CD4-positive, alpha-beta memory T cell (primary cell): ENCODE data around the gene SPSB1. TPM values are rescaled to one million over a fixed set of nuclear protein-coding genes. Genes with fewer than 3 reads are reported as not detected.
A peak's percentile ranks its signal among the peaks of the same experiment; 100 is the strongest.

Experiments used
- CTCF ChIA-PET: fragments of 350-600 bp; sonication (Branson Sonifier 250); formaldehyde crosslinking; loops from one replicate; lab custom pipeline; 2021; ENCODE audit warnings: inconsistent platforms; ENCODE audit not compliant: partially characterized antibody; lab: Charles Lee
- POLR2A ChIA-PET: fragments of 350-600 bp; sonication (Branson Sonifier 250); formaldehyde crosslinking; loops from one replicate; lab custom pipeline; 2021; ENCODE audit not compliant: partially characterized antibody; lab: Charles Lee
- DNase-seq, 5 donors: peaks; one replicate each; pipeline versions ENCODE4 v3.0.0 to v3.0.0-alpha.2; 2020 to 2022; ENCODE audit warnings: mixed read lengths in 1 of 5
- H3K27ac ChIP-seq: one replicate; pipeline ENCODE4 v1.7.0; 2013; ENCODE audit warnings: low read depth, low read length
- H3K27me3 ChIP-seq: 2 replicates; pipeline ENCODE4 v1.7.0; 2013; ENCODE audit warnings: mild to moderate bottlenecking, low read length, moderate library complexity; ENCODE audit not compliant: insufficient read depth
- H3K36me3 ChIP-seq: 2 replicates; pipeline ENCODE4 v1.7.0; 2013; ENCODE audit warnings: mild to moderate bottlenecking, low read length, moderate library complexity; ENCODE audit not compliant: insufficient read depth
- H3K4me1 ChIP-seq: 2 replicates; pipeline ENCODE4 v1.7.0; 2013; ENCODE audit warnings: mild to moderate bottlenecking, low read length, moderate library complexity; ENCODE audit not compliant: insufficient read depth
- H3K4me3 ChIP-seq, 2 donors: one replicate each; pipeline ENCODE4 v1.7.0; 2013; ENCODE audit warnings: low read length in 2 of 2, mild to moderate bottlenecking in 1 of 2
- H3K9me3 ChIP-seq, 2 donors: one replicate each; pipeline ENCODE4 v1.7.0; 2013; ENCODE audit warnings: low read length in 2 of 2, control low read depth in 1 of 2; ENCODE audit not compliant: control insufficient read depth in 1 of 2
- H3K27ac Mint-ChIP-seq, 7 donors: one replicate each; pipeline ENCODE4 v1.8.0; 2020 to 2021; ENCODE audit warnings: mixed read lengths in 7 of 7, mild to moderate bottlenecking in 6 of 7, inconsistent platforms in 3 of 7, moderate library complexity in 3 of 7
- H3K27me3 Mint-ChIP-seq, 2 donors: one replicate each; pipeline ENCODE4 v1.8.0; 2020 to 2021; ENCODE audit warnings: mixed read lengths in 2 of 2
- H3K36me3 Mint-ChIP-seq, 2 donors: one replicate each; pipeline ENCODE4 v1.8.0; 2020 to 2021; ENCODE audit warnings: mixed read lengths in 2 of 2, inconsistent platforms in 1 of 2, mild to moderate bottlenecking in 1 of 2
- H3K4me1 Mint-ChIP-seq, 4 donors: one replicate each; pipeline ENCODE4 v1.8.0; 2020 to 2021; ENCODE audit warnings: mixed read lengths in 4 of 4, mild to moderate bottlenecking in 1 of 4
- H3K4me3 Mint-ChIP-seq, 8 donors: one replicate each; pipeline ENCODE4 v1.8.0; 2020 to 2021; ENCODE audit warnings: mixed read lengths in 8 of 8, mild to moderate bottlenecking in 7 of 8, moderate library complexity in 6 of 8, inconsistent platforms in 3 of 8
- H3K9me3 Mint-ChIP-seq, 8 donors: one replicate each; pipeline ENCODE4 v1.8.0; 2020 to 2021; ENCODE audit warnings: mixed read lengths in 8 of 8, mild to moderate bottlenecking in 5 of 8, inconsistent platforms in 3 of 8, moderate library complexity in 1 of 8
- intact Hi-C: fragments of 100-400 bp; cut with micrococcal nuclease; formaldehyde crosslinking; loops from one replicate; pipeline ENCODE4 v1.15.1; 2023
- polyA plus RNA-seq, 2 donors: library from polyadenylated mRNA; unstranded; fragments of 300-500 nt; fragmentation: Illumina TruSeq; gene quantifications; one replicate each; pipeline ENCODE4 v1.2.3, GENCODE V29; 2021
- total RNA-seq, 2 experiments: library from RNA; stranded (reverse); gene quantifications; one replicate each; pipeline ENCODE4 v1.2.3, GENCODE V29; 2021

Gene SPSB1
- total and polyA plus RNA-seq, 4 experiments from 2014 or later = 2.8 to 4.5 (median 3.7) TPM

GRCh38 chr1:9307303-9307702, 14.6 kb downstream of the SPSB1 start:
- peaks cover 0 to 1% (median 0%) of the 10 kb centered on the region in 8 donors for H3K9me3 Mint-ChIP-seq
- no peak for DNase-seq
- H3K36me3 ChIP-seq = no peaks in the 10 kb centered on the region
- CTCF ChIA-PET = interaction anchor here (1.3 kb wide), 1 partner anchor 17 kb away, joined by 3 read pairs; no protein-coding TSS in a partner anchor
- intact Hi-C loops = no loop called here
- H3K27me3 ChIP-seq = no peaks in the 10 kb centered on the region
- no peak overlapping the region for H3K27ac ChIP-seq
- H3K4me1 Mint-ChIP-seq = peaks cover 4 to 38% (median 17%) of the 10 kb centered on the region in 4 donors
- peaks cover 0 to 4% of the 10 kb centered on the region in 2 donors for H3K36me3 Mint-ChIP-seq
- no peak overlapping the region for H3K27ac Mint-ChIP-seq
- no peaks in the 10 kb centered on the region for H3K4me1 ChIP-seq
- H3K27me3 Mint-ChIP-seq = no peaks in the 10 kb centered on the region
- no peak overlapping the region for H3K4me3 Mint-ChIP-seq
- POLR2A ChIA-PET = no interaction called here
- no peak overlapping the region for H3K4me3 ChIP-seq
- H3K9me3 ChIP-seq = no peaks in the 10 kb centered on the region

GRCh38 chr1:9308236-9308785, 15.6 kb downstream of the SPSB1 start:
- no peaks in the 10 kb centered on the region for H3K36me3 ChIP-seq
- H3K27me3 Mint-ChIP-seq = no peaks in the 10 kb centered on the region
- H3K4me3 ChIP-seq = no peak overlapping the region
- ChIA-PET POLR2A (no interaction called here), CTCF (interaction anchor here (1.3 kb wide), 1 partner anchor 18 kb away, joined by 3 read pairs; no protein-coding TSS in a partner anchor)
- intact Hi-C loops = no loop called here
- peaks cover 0 to 31% (median 10%) of the 10 kb centered on the region in 4 donors for H3K4me1 Mint-ChIP-seq
- no peaks in the 10 kb centered on the region for H3K9me3 ChIP-seq
- DNase-seq = no peak
- H3K4me3 Mint-ChIP-seq = no peak overlapping the region
- H3K27ac Mint-ChIP-seq = peak overlapping the region in 1 of 7 donors; percentile 19
- no peaks in the 10 kb centered on the region for H3K27me3 ChIP-seq
- no peak overlapping the region for H3K27ac ChIP-seq
- peaks cover 0 to 1% (median 0%) of the 10 kb centered on the region in 8 donors for H3K9me3 Mint-ChIP-seq
- H3K4me1 ChIP-seq = no peaks in the 10 kb centered on the region
- H3K36me3 Mint-ChIP-seq = no peaks in the 10 kb centered on the region

- peaks cover 0 to 1% (median 0%) of the 10 kb centered on the region in 8 donors for H3K9me3 Mint-ChIP-seq
- peaks cover 0 to 31% (median 10%) of the 10 kb centered on the region in 4 donors for H3K4me1 Mint-ChIP-seq
- CTCF ChIA-PET = interaction anchor here (1.4 kb wide), 1 partner anchor 19 kb away, joined by 3 read pairs; no protein-coding TSS in a partner anchor
- Histone ChIP-seq H3K27me3 (no peaks in the 10 kb centered on the region), H3K36me3 (no peaks in the 10 kb centered on the region), H3K4me3 (no peak overlapping the region), H3K4me1 (no peaks in the 10 kb centered on the region), H3K27ac (no peak overlapping the region), H3K9me3 (no peaks in the 10 kb centered on the region)
- DNase-seq = no peak
- no peak overlapping the region for H3K4me3 Mint-ChIP-seq
- no peaks in the 10 kb centered on the region for H3K27me3 Mint-ChIP-seq
- intact Hi-C loops = no loop called here
- H3K27ac Mint-ChIP-seq = peak overlapping the region in 1 of 7 donors; percentile 69
- POLR2A ChIA-PET = no interaction called here
- H3K36me3 Mint-ChIP-seq = no peaks in the 10 kb centered on the region
These were observed 16.4 kb downstream of the SPSB1 start for GRCh38 chr1:9309080-9309479.

- no peaks in the 10 kb centered on the region for H3K27me3 ChIP-seq
- CTCF ChIA-PET = interaction anchor here (1.4 kb wide), 1 partner anchor 20 kb away, joined by 3 read pairs; no protein-coding TSS in a partner anchor
- H3K4me3 Mint-ChIP-seq = no peak overlapping the region
- no peaks in the 10 kb centered on the region for H3K27me3 Mint-ChIP-seq
- POLR2A ChIA-PET = no interaction called here
- peaks cover 1% of the 10 kb centered on the region for H3K4me1 ChIP-seq
- intact Hi-C loops = no loop called here
- no peak for DNase-seq
- H3K36me3 Mint-ChIP-seq = no peaks in the 10 kb centered on the region
- peak overlapping the region in 2 of 7 donors; percentile 52 to 74 for H3K27ac Mint-ChIP-seq
- H3K4me3 ChIP-seq = no peak overlapping the region
- H3K4me1 Mint-ChIP-seq = peaks cover 5 to 31% (median 15%) of the 10 kb centered on the region in 4 donors
- H3K36me3 ChIP-seq = no peaks in the 10 kb centered on the region
- H3K9me3 ChIP-seq = no peaks in the 10 kb centered on the region
- H3K9me3 Mint-ChIP-seq = peaks cover 0 to 1% (median 0%) of the 10 kb centered on the region in 8 donors
- H3K27ac ChIP-seq = no peak overlapping the region
These were observed 17.3 kb downstream of the SPSB1 start for GRCh38 chr1:9309991-9310390.

GRCh38 chr1:9311029-9311428, 18.3 kb downstream of the SPSB1 start:
- POLR2A ChIA-PET = no interaction called here
- CTCF ChIA-PET = interaction anchor here (0.6 to 0.7 kb wide), 2 partner anchors 14 to 523 kb away, joined by 3 to 4 read pairs; no protein-coding TSS in a partner anchor
- H3K36me3 ChIP-seq = no peaks in the 10 kb centered on the region

GRCh38 chr1:9311479-9311878, 18.8 kb downstream of the SPSB1 start:
- H3K4me3 Mint-ChIP-seq = no peak overlapping the region
- CTCF ChIA-PET = no interaction called here
- H3K4me1 ChIP-seq = peaks cover 11% of the 10 kb centered on the region
- intact Hi-C loops = no loop called here
- H3K27ac Mint-ChIP-seq = peak overlapping the region in 1 of 7 donors; percentile 14
- POLR2A ChIA-PET = no interaction called here
- H3K9me3 ChIP-seq = no peaks in the 10 kb centered on the region
- H3K4me1 Mint-ChIP-seq = peaks cover 14 to 27% (median 17%) of the 10 kb centered on the region in 4 donors
- H3K36me3 Mint-ChIP-seq = no peaks in the 10 kb centered on the region
- H3K36me3 ChIP-seq = no peaks in the 10 kb centered on the region
- no peak overlapping the region for H3K27ac ChIP-seq
- H3K9me3 Mint-ChIP-seq = peaks cover 0 to 1% (median 0%) of the 10 kb centered on the region in 8 donors
- H3K27me3 ChIP-seq = no peaks in the 10 kb centered on the region
- no peak for DNase-seq
- no peaks in the 10 kb centered on the region for H3K27me3 Mint-ChIP-seq
- no peak overlapping the region for H3K4me3 ChIP-seq

More at GRCh38 chr1:9311029-9311428, 18.3 kb downstream of the SPSB1 start:
- Mint-ChIP-seq H3K9me3 (peaks cover 0 to 1% (median 0%) of the 10 kb centered on the region in 8 donors), H3K4me3 (no peak overlapping the region), H3K27ac (no peak overlapping the region), H3K36me3 (no peaks in the 10 kb centered on the region), H3K27me3 (no peaks in the 10 kb centered on the region), H3K4me1 (peaks cover 14 to 31% (median 19%) of the 10 kb centered on the region in 4 donors)
- Histone ChIP-seq H3K4me3 (no peak overlapping the region), H3K4me1 (peaks cover 11% of the 10 kb centered on the region), H3K27me3 (no peaks in the 10 kb centered on the region), H3K27ac (no peak overlapping the region), H3K9me3 (no peaks in the 10 kb centered on the region)
- intact Hi-C loops = no loop called here
- DNase-seq = no peak

- CTCF ChIA-PET = no interaction called here
- Mint-ChIP-seq H3K27ac (peak overlapping the region in 1 of 7 donors; percentile 46), H3K4me1 (peaks cover 17 to 26% (median 20%) of the 10 kb centered on the region in 4 donors), H3K27me3 (no peaks in the 10 kb centered on the region), H3K36me3 (no peaks in the 10 kb centered on the region), H3K9me3 (peaks cover 0 to 1% (median 0%) of the 10 kb centered on the region in 8 donors), H3K4me3 (no peak overlapping the region)
- no peaks in the 10 kb centered on the region for H3K9me3 ChIP-seq
- no peaks in the 10 kb centered on the region for H3K27me3 ChIP-seq
- DNase-seq = no peak
- H3K36me3 ChIP-seq = no peaks in the 10 kb centered on the region
- POLR2A ChIA-PET = no interaction called here
- no peak overlapping the region for H3K4me3 ChIP-seq
- intact Hi-C loops = no loop called here
- no peak overlapping the region for H3K27ac ChIP-seq
- H3K4me1 ChIP-seq = peaks cover 11% of the 10 kb centered on the region
These were observed 19.6 kb downstream of the SPSB1 start for GRCh38 chr1:9312168-9312720.
